GM18505 (cell line): ENCODE data around the gene SPARC.
"Not testable (repeated sequence)": the region's sequence is repeated elsewhere in the genome, so short reads cannot be mapped to it uniquely, and the experiment has no call there.

Experiments
- ATAC-seq: cut with Tn5 transposase; IDR thresholded peaks from one replicate; pipeline ENCODE4 v1.9.1; 2021; ENCODE audit not compliant: unreplicated experiment
- POLR2A ChIP-seq: IDR thresholded peaks from 4 replicates; pipeline ENCODE4 v1.6.1; 2011; ENCODE audit warnings: borderline replicate concordance; ENCODE audit not compliant: insufficient read depth, insufficient read length; ENCODE audit errors: extremely low read depth

Gene SPARC, protein sequence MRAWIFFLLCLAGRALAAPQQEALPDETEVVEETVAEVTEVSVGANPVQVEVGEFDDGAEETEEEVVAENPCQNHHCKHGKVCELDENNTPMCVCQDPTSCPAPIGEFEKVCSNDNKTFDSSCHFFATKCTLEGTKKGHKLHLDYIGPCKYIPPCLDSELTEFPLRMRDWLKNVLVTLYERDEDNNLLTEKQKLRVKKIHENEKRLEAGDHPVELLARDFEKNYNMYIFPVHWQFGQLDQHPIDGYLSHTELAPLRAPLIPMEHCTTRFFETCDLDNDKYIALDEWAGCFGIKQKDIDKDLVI

DNA sequence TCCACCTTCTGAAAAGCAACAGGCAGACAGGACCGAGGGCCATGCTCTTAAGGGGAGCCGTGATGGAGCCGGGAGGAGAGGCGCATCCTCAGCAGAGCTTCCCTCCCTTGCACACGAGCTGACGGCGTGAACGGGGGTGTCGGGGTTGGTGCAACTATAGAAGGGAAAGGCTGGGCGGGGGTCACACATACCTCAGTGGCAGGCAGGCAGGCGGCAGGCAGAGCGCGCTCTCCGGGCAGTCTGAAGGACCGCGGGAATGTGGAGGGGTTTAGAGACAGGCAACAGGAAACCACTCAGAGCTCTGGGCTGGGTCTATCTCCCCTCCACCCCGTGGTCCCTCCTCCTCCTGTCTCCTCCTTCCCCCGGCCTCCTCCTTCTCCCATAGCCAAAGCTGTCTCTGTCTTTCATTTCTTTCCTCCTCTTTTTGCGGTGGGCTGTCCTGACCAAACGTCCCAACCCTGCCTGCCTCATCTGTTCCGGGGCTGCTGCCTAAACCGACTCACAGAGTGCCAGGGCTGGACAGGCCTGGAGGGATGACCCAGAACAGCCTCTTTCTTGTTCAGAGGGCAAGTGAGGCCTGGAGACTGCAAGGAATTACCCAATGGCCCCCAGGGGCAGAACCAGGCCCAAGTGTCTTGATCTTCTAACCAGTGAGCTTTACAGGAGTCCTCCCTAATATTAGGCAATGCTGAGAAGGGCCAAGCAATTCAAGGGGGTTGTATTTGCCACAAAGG lies at the start of gene SPARC:
TSS of gene SPARC (minus strand) at position 242 of the 734 bp plus-strand sequence. CDS start 10,727 bp downstream, outside the sequence.
- ATAC-seq = peak; percentile 84
- peak; percentile 65 for TF ChIP-seq POLR2A

GRCh38 chr5:151735646-151736045 lies 48.9 kb upstream of the SPARC start:
- no peak for ATAC-seq
- TF ChIP-seq POLR2A = no peak

DNA sequence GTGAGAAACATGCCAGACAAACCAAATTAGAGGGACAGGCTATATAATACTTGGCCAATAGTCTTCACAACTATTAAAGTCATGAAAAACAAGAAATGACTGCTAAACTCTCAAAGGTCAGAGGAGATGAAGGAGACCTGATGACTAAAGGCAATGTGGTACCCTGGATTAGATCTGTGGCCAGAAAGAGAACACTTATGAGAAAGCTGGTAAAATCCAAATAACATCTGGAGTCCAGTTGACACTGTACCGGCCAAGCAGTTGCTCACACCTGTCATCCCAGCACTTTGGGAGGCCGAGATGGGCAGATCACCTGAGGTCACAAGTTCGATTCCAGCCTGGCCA lies 47.3 kb upstream of the SPARC start:
- TF ChIP-seq POLR2A = no peak
- ATAC-seq = no peak

DNA sequence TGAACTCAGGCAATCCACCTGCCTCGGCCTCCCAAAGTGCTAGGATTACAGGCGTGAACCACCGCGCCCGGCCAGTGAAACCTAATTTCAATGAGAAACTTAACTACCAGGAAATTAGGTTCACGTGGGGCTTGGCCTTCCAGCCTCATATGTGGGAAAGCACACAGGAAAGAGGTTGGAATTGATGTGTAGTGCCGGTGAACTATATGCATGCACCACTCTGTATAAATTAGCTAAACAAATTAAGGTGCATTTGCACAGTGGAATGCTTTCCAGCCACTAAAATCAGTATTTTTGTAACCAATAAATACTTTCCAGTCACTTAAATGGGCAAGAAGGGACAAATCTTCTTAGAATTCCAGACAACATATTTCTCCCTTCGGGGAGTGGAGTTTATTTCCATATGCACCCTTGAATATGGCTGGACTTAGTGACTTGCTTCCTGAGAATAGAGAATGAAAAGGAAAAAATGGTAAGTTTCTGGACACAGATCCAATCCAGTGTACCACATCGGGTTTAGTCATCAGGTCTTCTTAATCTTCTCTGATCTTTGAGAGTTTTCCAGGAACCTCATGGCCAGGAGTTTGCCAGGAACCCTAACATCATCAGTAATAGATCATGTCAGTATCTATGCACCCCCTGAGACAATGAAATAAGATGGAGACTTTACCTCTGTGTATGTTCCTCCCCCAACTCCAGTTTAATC lies 46.8 kb upstream of the SPARC start:
- no peak for ATAC-seq
- no peak for TF ChIP-seq POLR2A

- no peak for TF ChIP-seq POLR2A
- ATAC-seq = no peak
Observed at GRCh38 chr5:151730381-151730780, 43.7 kb upstream of the SPARC start.

DNA sequence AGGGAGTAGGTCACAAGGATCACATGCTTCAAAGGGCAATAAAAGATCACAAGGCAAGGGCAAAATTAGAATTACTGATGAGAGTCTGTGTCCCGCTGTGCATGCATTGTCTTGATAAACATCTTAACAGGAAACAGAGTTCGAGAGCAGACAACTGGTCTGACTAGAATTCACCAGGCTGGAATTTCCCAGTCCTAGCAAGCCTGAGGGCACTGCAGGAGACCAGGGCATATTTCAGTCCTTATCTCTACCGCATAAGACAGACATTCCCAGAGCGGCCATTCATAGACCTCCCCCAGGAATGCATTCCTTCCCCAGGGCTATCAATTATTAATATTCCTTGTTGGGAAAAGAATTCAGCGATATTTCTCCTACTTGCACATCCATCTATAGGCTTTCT lies 42.9 kb upstream of the SPARC start:
- not testable (repeated sequence) for ATAC-seq

GRCh38 chr5:151724360-151724759 lies 37.6 kb upstream of the SPARC start:
- no peak for ATAC-seq
- no peak for TF ChIP-seq POLR2A

GRCh38 chr5:151722546-151722945 lies 35.8 kb upstream of the SPARC start:
- TF ChIP-seq POLR2A = no peak
- no peak for ATAC-seq

GRCh38 chr5:151721812-151722391 lies 35.2 kb upstream of the SPARC start:
- TF ChIP-seq POLR2A = no peak
- ATAC-seq = peak; percentile 32

DNA sequence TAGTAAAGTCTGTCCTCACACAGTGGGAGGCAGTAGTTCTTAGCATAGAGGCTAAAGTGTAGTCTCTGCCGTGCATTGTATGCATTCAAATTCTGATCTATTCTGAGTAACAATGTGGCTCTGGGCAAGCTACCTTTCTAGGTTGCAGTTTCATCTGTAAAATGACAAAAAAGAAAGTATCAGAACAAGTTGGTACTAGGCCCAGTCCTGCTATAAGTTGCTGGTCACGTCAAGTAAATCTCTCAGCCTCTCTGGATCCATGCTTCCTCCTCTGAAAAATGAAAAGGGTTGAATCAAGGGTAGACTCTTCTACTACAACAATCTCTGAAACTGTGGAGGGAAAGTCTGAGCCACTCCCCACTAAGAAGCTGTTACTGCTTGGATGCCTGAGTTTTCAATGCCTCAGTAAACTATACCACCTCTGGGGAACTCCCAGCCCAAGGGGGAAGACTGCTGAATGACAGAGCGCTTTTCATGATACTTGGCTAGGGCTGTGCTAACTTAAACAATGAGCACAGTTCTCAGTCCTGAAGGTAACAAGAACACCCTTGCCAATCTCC lies 34.5 kb upstream of the SPARC start:
- peak; percentile 87 for ATAC-seq
- TF ChIP-seq POLR2A = peak; percentile 54

DNA sequence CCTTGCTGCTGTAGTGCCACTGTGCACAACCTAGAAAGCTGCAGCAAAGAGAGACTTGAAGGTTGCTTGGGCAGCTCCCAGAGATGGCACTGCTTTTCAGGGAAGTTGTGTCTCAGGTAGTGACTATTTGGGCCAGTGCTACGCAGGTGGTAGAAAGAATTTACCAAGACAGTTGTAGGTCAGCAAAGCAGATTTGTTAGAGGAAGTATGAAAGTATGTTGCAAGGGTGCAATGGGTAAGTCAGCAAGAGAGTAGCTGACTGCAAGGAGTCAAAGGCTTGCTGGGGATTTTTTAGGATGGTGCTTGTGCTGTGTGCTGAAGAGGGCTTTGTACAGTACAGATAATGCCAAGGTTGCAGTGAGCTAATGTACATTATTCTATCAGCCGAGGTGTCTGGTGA lies 33.5 kb upstream of the SPARC start:
- ATAC-seq = no peak
- no peak for TF ChIP-seq POLR2A

DNA sequence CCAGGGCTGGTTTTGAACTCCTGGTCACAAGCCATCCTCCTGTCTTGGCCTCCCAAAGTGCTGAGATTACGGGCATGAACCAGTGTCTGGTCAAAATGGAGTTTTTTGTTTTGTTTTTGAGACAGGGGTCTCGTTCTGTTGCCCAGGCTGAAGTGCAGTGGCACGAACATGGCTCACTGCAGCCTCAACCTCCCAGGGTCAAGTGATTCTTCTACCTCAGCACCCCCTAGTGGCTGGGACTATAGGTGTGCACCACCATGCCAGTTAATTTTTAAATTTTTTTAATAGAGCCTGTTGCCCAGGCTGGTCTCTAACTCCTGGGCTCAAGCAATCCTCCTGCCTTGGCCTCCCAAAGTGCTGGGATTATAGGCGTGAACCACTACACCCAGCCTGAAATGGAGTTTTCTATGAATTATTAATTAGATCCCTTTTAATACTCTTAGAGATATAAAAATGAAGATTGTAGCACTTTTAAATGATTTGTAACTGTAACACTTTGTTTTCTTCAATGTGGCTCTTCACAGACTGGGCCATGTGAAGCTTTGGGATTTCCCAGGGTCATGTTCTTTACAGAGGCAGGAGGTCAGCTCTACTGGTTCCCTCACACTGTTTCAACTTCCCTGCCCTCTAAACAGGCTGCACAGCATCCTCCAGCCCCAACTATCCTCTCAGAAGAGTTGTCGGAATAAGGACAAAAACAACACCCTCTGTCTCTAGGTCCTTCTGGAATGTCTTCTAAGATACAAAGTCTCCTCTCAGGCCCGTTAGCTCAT lies 32.7 kb upstream of the SPARC start:
- no peak for TF ChIP-seq POLR2A
- ATAC-seq = no peak
